Measurements from ENCODE around the gene PAQR9. TPM values are rescaled to one million over a fixed set of nuclear protein-coding genes. Genes with fewer than 3 reads are reported as not detected.
"Not testable (repeated sequence)": the region's sequence is repeated elsewhere in the genome, so short reads cannot be mapped to it uniquely, and the experiment has no call there.

PAQR9 gene, protein sequence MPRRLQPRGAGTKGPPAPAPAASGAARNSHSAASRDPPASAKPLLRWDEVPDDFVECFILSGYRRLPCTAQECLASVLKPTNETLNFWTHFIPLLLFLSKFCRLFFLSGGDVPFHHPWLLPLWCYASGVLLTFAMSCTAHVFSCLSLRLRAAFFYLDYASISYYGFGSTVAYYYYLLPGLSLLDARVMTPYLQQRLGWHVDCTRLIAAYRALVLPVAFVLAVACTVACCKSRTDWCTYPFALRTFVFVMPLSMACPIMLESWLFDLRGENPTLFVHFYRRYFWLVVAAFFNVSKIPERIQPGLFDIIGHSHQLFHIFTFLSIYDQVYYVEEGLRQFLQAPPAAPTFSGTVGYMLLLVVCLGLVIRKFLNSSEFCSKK
- total RNA-seq = not detected in 2 replicates
- polyA plus RNA-seq (2012) = not detected

GRCh38 chr3:142963516-142964448, at the start of gene PAQR9:
Gene PAQR9, minus strand, starts transcription at chr3:142963674. Its CDS starts 338 bp downstream, at chr3:142963336.
- no peak for DNase-seq (ENCODE audit: low read depth)

GRCh38 chr3:143011705-143012104, 48.2 kb upstream of the PAQR9 start:
- DNase-seq (ENCODE audit: low read depth) = no peak

DNA sequence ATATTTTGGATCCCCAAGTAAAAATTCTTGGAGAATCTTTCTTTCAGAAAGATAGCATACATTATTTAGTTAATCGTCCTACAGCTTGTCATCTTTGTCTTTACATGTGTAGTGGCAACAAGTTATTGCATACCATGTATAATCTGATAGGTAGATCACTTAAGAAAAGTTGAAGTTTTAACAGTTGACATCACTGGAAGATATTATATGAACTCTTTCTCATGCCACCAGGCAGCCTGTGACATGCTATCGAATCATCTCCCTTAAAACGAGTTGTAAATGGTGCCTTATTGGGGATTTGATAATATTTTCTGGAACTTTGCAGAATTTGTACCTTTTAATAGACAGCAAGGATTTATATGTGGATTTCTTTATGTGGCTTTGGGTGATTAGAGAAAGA, 46.5 kb upstream of the PAQR9 start:
- DNase-seq (ENCODE audit: low read depth) = no peak

GRCh38 chr3:143004823-143005222, 41.3 kb upstream of the PAQR9 start:
- DNase-seq (ENCODE audit: low read depth) = no peak

DNA sequence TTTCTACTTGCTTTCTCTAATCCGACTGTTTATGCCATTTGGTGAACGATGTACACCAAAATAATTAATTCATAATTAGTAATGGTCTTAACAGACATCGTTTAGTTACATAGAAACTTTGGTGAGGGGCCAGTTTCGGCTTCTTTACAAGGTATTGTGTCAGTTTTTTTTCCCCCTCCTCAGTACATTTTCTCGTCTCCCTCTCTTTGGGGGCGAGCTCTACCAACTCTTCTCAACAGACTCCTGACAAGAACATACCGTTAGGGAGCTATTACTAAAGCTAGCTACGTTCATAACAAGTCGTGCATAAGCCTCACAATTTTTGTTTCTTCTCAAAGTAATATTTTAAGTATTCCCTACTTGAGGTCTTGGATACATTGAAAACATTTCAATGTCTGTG, 39.3 kb upstream of the PAQR9 start:
- no peak for DNase-seq (ENCODE audit: low read depth)

- DNase-seq (ENCODE audit: low read depth) = no peak
These were observed 38.7 kb upstream of the PAQR9 start for GRCh38 chr3:143002083-143002712.

DNA sequence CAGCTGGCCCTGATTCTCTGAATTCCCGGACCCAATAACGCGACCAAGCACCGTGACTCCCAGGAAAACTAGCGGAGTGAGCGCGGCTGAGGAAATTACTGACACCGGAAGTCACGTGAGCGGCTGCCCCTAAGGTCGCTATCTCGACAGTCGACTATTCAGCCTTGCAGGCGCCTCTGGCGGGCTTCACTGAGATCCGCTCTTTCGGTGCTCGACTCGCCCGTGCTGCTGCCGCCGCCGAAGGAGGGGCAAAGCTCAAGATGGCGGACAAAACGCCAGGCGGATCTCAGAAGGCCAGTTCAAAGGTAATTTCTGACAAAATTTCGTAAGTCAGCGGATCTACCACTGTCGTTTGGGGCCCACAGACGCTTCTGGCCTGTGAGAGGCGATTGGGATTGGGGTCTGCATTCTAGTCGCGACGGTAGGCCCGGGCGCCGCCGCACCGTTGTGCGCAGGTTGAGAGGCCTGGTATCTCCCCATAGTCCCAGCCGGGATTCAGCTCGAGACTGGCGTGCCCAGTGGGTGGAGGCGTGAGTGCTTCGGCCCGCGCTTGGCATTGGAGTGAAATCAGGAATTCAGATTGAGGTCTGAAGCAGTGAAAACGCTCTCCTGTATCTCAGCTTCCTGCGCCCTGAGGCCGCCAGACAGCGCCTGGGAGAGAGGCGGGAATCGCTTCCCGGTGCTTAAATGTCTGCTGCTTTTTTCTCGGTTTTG, 38.1 kb upstream of the PAQR9 start, which contains the start of gene U2SURP:
Gene U2SURP (plus strand): TSS at position 202 of the 714 bp plus-strand sequence. CDS start 59 bp downstream, at position 261.
- DNase-seq (ENCODE audit: low read depth) = peak; percentile 99

DNA sequence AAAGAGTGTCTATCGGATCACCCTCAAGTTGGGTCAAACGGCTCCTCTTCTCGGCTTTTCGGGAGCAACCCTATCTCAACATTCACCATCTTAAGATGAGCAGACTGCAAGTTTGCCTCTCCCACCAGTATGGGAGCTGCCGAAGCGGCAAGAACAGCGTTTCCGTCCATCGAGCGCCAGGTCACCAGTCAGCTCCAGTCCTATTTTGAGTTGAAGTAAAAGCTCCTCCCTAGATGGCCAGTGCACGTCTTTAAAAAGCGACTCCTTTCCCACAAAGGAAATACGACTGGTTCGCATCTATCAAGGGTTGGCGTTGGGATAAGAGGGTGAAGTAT, 37.5 kb upstream of the PAQR9 start:
- DNase-seq (ENCODE audit: low read depth) = no peak

GRCh38 chr3:143000528-143000927, 37.1 kb upstream of the PAQR9 start:
- DNase-seq (ENCODE audit: low read depth) = peak; percentile 45

- DNase-seq (ENCODE audit: low read depth) = no peak
These were observed 36.4 kb upstream of the PAQR9 start for GRCh38 chr3:142999881-143000280.

DNA sequence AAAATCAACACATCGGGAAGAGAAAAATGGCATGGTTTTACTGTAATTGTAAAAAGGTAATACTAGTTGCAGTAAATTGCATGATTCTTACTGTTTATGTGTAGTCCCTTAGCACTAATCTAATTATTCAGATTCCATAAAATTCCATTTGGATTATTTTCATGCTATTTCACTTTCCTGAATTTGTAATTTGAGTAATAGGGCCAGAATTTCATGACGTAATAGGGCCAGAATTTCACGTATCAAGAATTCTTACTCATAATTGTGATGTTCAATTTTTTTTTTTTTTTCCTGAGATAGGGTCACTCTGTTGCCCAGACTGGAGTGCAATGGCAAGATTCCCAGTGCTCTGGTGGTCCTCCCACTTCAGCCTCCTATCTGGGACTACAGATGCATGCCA, 35.0 kb upstream of the PAQR9 start:
- no peak for DNase-seq (ENCODE audit: low read depth)

DNA sequence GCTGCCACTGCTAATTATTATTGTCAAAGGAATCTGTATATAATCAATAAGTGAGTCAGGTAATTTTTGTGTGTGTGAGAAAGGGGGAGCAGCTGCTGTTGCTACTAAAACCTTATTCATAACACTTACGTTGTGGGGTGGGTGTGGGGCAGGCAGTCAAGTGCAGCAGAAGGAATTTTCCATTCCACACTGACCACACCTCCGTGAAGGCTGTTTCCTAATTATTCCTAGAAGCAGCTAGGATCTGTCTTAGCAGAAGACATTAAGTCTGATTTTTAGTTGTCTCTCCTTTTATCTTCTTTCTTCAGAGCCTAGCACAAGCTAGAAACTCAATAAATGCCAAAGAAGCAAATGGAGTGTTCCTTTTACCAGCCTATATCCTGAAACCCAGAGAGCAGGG, 33.9 kb upstream of the PAQR9 start:
- DNase-seq (ENCODE audit: low read depth) = no peak

DNA sequence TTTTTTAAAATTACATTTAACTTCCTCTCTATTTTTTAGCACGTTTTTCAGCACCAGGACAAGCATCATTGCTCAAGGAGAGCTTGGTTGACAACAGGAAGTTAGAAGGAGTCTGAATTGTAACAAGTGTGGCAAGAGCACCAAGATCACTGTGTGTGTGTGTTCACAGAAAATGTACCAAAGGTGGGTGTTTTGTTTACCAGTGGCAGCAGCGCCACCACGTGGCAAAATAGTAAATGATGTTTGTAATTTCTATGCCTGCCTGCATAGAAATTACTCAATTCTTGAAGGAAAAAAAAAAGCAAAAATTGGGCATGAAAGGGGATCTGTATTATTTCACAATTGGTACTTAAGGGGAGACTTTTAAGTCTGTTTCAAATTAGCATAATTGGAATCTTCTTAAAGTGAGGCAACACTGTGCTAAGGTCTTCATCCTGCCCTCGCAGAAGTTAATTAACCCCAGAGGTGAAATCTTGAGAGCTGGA, 30.5 kb upstream of the PAQR9 start:
- DNase-seq (ENCODE audit: low read depth) = peak; percentile 70

GRCh38 chr3:142992323-142992722, 28.8 kb upstream of the PAQR9 start:
- DNase-seq (ENCODE audit: low read depth) = no peak

DNA sequence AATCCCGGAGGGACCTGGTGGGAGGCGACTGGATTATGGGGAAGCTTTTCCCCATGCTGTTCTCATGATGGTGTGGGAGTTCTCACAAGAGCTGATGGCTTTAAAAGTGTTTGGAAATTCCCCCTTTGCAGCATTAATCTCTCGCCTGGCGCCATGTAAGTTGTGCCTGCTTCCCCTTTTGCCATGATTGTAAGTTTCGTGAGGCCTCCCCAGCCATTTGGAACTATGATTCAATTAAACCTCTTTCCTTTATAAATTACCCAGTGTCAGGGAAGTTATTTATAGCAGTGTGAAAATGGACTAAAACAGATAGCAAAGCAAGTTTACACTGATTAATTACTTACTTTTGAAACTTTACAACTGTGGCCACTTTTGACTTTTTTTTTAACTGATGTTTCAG, 27.2 kb upstream of the PAQR9 start:
- no peak for DNase-seq (ENCODE audit: low read depth)

- DNase-seq (ENCODE audit: low read depth) = not testable (repeated sequence)
These were observed 25.4 kb upstream of the PAQR9 start for GRCh38 chr3:142988826-142989225.

- not testable (repeated sequence) for DNase-seq (ENCODE audit: low read depth)
These were observed 24.7 kb upstream of the PAQR9 start for GRCh38 chr3:142988221-142988620.

DNA sequence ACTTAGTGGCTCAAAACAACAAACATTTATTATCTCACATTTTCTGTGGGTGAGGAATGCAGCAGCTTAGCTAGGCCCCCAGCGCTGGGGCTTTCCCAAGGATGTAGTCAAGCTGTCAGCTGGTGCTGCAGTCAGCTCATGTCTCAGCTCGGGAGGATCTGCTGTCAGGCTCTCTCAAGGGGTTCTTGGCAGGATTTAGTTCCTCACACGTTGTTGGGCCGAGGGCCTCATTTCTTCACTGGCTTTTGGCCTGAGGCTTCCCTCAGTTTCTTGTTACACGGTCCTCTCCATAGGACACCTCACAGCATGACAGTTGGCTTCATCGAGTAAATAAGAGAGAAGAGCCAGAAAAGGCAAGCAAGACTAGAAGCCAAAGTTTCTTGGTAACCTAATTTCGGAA, 24.2 kb upstream of the PAQR9 start:
- DNase-seq (ENCODE audit: low read depth) = peak; percentile 40

DNA sequence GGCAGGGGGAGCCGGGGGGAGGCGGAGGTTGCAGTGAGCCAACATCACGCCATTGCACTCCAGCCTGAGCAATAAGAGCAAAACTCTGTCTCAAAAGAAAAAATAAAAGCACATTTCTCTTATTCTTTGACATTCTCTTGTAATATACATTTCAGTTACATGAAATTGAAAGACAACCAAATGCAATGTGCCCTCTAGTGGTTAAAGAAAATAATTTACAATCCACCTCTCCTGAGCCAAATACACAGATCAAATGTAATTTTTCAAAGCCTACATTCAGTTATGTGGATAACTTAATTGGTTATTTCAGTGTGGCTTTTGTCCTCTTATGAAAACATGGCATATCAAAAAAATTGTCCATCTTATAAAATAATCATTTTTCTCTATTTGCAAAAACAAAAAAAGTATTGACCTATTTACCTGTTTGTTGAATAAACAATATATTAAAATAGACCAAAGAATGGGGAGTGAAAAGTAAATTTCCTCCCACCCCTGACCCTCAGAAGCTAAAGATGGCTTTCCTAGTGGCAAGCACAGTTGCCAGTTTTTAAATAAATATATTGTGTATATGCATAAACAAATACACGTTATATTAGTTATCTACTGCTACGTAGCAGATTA, 23.7 kb upstream of the PAQR9 start:
- peak; percentile 43 for DNase-seq (ENCODE audit: low read depth)

- no peak for DNase-seq (ENCODE audit: low read depth)
These were observed 20.8 kb upstream of the PAQR9 start for GRCh38 chr3:142984255-142984654.

All from myocyte (in vitro differentiated cells).